Cardiac fibroblast (primary cell): Measurements from ENCODE around the gene KATNB1.
A peak's percentile ranks its signal among the peaks of the same experiment; 100 is the strongest.

Experiments used
- DNase-seq, 2 donors: peaks; one replicate each; pipeline versions ENCODE4 v3.0.0 to v3.0.0-alpha.2; 2010; ENCODE audit warnings: low read depth in 2 of 2
- H3K4me3 ChIP-seq, 2 donors: replicated peaks in 1 of 2; 1 replicate in 1 of 2; 2 replicates in 1 of 2; pipeline ENCODE4 v1.5.1; 2011; ENCODE audit warnings: low read depth in 2 of 2, low read length in 2 of 2, mild to moderate bottlenecking in 2 of 2, moderate library complexity in 1 of 2
- TF ChIP-seq, protein P1 (sequence below): IDR thresholded peaks from one replicate; pipeline ENCODE4 v1.5.1; 2011; ENCODE audit warnings: low read depth, mild to moderate bottlenecking, low read length, inconsistent platforms

KATNB1 gene

DNA sequence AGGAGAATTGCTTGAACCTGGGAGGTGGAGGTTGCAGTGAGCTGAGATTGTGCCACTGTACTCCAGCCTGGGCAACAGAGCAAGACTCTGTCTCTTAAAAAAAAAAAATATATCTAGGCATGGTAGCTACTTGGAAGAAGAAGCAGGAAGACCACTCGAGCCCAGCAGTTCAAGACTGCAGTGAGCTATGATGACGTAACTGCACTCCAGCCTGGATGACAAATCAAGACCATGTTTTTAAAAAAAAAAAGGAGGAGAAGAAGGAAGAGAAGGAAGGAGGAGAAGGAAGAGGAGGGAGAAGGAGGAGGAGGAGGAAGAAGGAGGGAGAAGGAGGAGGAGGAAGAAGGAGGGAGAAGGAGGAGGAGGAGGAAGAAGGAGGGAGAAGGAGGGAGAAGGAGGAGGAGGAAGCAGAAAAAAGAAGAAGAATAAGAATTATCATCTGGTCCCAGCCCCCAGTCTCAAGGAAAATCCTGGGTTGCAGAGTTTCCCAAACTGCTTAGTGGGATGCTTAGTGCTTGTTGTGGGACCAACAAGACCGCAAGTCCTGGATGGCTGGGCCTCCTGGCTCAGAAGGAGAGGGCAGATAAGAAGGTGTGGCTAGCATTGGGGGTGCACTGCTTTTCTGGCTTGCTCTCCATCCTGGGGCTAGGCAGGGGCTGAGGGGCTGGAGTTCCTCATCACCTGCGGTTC, 44.6 kb upstream of the KATNB1 start:
- TF ChIP-seq, protein P1, sequence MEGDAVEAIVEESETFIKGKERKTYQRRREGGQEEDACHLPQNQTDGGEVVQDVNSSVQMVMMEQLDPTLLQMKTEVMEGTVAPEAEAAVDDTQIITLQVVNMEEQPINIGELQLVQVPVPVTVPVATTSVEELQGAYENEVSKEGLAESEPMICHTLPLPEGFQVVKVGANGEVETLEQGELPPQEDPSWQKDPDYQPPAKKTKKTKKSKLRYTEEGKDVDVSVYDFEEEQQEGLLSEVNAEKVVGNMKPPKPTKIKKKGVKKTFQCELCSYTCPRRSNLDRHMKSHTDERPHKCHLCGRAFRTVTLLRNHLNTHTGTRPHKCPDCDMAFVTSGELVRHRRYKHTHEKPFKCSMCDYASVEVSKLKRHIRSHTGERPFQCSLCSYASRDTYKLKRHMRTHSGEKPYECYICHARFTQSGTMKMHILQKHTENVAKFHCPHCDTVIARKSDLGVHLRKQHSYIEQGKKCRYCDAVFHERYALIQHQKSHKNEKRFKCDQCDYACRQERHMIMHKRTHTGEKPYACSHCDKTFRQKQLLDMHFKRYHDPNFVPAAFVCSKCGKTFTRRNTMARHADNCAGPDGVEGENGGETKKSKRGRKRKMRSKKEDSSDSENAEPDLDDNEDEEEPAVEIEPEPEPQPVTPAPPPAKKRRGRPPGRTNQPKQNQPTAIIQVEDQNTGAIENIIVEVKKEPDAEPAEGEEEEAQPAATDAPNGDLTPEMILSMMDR = no peak
- no peak overlapping the region for H3K4me3 ChIP-seq
- no peak for DNase-seq

DNA sequence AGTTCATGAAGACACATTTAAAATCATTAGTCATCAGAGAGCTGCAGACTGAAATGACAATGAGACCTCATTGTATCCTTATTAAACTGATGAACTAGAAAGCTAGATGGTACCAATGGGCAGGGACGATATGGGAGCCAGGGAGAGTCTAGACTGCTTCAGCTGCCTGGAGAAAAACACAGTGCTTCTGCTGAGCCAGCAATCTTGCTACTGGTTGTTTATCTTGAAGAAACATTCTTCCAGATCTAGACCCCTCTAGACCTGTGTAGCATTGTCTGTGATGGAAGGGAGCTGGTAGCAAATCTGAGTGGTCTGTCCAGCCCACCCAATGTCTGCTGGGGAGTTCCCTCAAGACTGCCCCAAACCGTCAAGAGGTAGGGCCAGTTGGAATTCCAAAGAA, 42.9 kb upstream of the KATNB1 start:
- TF ChIP-seq, protein P1 = no peak
- DNase-seq = no peak
- H3K4me3 ChIP-seq = no peak overlapping the region

DNA sequence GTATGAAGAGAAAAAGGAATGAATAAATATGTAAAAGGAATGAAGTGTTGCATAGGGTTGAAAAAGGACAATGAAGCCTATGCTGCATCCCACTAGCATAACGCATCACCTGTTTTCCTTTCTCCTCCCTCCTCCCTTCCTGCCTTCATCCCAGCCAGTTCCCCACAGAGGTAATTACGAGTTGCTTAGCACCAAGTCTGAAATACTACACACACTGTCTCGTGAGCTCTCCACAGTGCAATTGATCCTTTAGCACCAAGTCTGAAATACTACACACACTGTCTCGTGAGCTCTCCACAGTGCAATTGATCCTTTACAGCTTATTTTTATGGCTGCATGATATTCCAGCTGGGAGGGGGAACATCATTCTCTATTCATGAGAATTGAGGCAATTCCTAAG, 42.0 kb upstream of the KATNB1 start:
- TF ChIP-seq, protein P1 = no peak
- no peak for DNase-seq
- H3K4me3 ChIP-seq = no peak overlapping the region

DNA sequence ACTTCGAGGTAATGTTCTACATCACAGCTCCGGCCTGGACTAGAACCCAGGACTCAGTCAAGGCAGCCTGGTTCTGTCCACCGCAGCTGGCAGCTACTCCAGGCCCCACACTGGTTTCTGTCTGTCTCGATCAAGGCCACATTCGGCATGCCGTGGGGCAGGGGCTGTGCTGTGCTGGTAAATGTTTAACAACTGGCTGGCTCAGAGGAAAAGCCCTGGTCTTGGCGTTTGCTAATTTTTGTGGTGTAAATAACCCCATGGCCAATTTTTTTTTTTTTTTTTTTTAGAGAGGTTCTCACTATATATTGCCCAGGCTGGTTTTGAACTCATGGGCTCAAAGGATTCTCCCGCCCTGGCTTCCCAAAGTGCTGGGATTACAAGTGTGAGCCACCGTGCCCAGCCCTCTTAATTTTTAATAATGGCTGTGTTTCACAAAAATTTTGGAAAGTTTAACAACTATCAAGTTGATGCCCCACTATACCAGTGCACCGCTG, 41.3 kb upstream of the KATNB1 start:
- H3K4me3 ChIP-seq = no peak overlapping the region
- no peak for DNase-seq
- TF ChIP-seq, protein P1 = no peak

DNA sequence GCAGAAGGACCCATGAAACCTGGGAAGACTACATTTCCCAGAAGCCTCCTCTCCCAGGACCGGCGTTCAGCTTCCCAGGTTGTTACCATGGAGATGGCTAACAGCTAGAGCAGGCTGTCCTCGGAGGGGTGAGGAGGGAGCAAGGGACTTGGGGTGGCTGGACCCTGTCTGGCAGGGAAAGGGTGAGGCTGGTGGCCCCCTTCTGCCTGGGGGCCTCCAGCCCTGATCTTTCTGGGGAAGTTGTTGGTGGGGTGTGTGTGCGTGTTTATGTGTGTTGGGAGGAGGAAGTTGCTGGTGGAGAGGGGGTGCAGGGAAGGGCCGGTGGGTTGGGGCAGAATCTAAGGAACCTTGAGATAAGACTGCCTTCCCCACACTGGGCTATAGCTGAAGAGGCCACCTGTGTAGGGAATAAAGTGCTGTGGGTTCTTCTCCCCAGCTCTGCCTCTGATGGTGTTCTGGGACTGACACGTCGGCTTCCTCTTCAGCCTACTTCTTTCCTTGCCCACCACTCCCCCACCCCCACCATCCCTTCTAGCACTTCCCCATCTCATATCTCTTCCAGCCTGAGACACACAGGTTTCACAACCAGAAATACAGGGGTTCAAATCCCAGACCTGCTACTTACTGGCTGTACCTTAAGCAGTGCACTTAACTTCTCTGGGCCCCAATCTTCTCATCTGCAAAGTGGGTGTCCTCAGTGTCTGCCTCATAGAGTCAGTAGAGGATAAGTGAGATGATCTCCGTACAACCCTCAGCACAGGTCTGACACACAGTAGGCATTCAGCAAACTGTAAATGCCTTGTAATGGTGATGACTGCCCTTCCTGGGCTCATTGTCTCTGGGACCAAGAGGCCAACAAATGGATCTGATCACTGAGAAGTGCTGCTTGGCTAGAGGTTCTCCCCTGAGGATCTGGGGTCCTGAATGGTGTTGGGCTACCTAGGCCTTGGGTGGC, 40.6 kb upstream of the KATNB1 start, which contains the start of gene DRC7:
Gene DRC7, plus strand, starts transcription at position 82 of the 955 bp plus-strand sequence. CDS start 3,144 bp downstream, outside the sequence.
- H3K4me3 ChIP-seq = no peak within 1 kb of the TSS
- TF ChIP-seq, protein P1 = no peak
- peak; percentile 50 to 56 for DNase-seq

DNA sequence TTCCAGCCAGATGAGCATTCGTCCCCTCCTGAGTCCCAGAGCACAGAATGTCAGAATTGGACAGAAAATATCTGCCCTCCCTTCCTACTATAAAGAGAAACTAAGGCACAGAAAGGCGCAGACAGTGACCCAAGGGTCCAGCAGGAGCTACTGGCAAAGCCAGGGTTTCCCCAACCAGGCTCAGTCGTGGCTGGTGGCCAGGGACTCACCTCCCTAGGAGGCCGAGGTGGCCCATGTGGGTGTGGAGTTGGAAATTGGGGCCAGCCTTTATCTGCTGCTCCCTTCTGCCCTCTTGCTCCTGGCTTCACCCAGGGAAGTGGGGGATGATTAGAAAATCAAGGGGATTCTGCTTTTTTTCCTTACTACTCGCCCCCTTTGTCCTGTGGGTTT, 39.9 kb upstream of the KATNB1 start:
- no peak overlapping the region for H3K4me3 ChIP-seq
- TF ChIP-seq, protein P1 = no peak
- DNase-seq = no peak
